Measurements from ENCODE around the gene ARSD. TPM values are rescaled to one million over a fixed set of nuclear protein-coding genes. Genes with fewer than 3 reads are reported as not detected.
A peak's percentile ranks its signal among the peaks of the same experiment; 100 is the strongest.
"Not testable (repeated sequence)": the region's sequence is repeated elsewhere in the genome, so short reads cannot be mapped to it uniquely, and the experiment has no call there.

Gene ARSD, protein sequence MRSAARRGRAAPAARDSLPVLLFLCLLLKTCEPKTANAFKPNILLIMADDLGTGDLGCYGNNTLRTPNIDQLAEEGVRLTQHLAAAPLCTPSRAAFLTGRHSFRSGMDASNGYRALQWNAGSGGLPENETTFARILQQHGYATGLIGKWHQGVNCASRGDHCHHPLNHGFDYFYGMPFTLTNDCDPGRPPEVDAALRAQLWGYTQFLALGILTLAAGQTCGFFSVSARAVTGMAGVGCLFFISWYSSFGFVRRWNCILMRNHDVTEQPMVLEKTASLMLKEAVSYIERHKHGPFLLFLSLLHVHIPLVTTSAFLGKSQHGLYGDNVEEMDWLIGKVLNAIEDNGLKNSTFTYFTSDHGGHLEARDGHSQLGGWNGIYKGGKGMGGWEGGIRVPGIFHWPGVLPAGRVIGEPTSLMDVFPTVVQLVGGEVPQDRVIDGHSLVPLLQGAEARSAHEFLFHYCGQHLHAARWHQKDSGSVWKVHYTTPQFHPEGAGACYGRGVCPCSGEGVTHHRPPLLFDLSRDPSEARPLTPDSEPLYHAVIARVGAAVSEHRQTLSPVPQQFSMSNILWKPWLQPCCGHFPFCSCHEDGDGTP
- total RNA-seq (10 to 100 TPM in 4 of 10 donors, 1 to 10 TPM in 6; 4.6 to 19.0 (median 8.8) TPM), polyA plus RNA-seq (1 to 10 TPM; 4.2 to 5.8 TPM)
- long read RNA-seq, donor 1, full-length matches to known transcripts = 5 of 7 reads
- long read RNA-seq, donor 1, partial matches to known transcripts = 0 of 7 reads
- long read RNA-seq, donor 1, other reads (novel, unspliced or antisense) = 2 of 7 reads
- long read RNA-seq, donor 2, full-length matches to known transcripts = 9 of 16 reads
- long read RNA-seq, donor 2, partial matches to known transcripts = 1 of 16 reads
- long read RNA-seq, donor 2, other reads (novel, unspliced or antisense) = 6 of 16 reads
- long read RNA-seq, donor 3, full-length matches to known transcripts = 8 of 11 reads
- long read RNA-seq, donor 3, partial matches to known transcripts = 0 of 11 reads
- long read RNA-seq, donor 3, other reads (novel, unspliced or antisense) = 3 of 11 reads

DNA sequence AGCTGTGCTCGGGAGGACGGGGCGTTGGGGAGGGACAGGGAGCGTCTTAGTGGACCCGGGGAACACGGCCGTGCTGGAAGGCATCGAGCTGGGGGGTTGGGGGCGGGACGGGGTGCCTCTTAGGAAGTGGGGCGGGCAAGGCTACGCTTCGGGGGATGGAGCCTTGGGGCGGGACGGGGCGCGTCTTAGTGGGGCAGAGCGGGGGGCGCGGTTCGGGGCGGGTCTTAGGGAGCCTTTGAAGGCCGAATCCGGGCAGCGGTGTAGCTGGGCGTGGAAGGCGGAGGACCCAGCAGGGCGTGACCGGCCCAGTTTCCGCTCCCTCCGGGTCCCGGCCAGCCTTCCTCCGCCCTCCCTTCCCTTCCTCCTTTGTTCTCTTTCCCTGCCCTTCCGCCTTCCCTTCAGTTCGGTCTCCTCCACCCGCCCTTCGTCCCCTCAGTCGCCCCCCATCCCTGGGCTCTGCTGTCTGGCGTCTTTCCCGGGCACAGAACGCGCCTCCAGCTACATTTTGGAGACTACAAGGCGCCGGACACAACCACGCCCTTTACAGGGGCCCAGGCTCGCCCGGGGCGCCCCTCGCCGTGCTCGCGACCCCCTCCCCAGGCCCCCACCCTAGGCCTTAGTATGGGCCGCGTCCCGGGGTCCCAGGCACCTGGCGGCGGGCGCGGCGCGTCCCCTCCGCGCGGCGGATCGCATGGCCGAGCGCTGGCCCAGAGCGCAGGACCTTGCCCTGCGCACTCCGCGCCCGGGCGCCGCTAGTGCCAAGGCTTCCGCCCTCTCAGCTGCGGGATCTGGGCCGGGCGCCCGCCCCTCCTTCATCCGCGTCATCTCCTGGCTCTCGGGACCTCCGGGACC lies at the start of gene ARSD:
ARSD (minus strand) TSS at position 757 of the 852 bp plus-strand sequence; CDS start at position 693, 64 bp downstream.
- peaks cover 0 to 18% (median 0%) of the 10 kb centered on the region in 11 donors for H3K9me3 ChIP-seq
- H3K36me3 ChIP-seq = peaks cover 0 to 9% (median 0%) of the 10 kb centered on the region in 9 donors
- H3K4me1 ChIP-seq = peaks cover 0 to 8% (median 0%) of the 10 kb centered on the region in 9 donors
- H3K27ac ChIP-seq = peak within 1 kb of the TSS; percentile 84 to 99 (median 93)
- ATAC-seq = peak; percentile 93 to 97 (median 96)
- peak within 1 kb of the TSS; percentile 55 to 93 (median 64) for H3K4me3 ChIP-seq
- peak; percentile 87 to 89 for DNase-seq
- intact Hi-C loops (cut with DNase I) = no loop called here
- TF ChIP-seq, protein P1, sequence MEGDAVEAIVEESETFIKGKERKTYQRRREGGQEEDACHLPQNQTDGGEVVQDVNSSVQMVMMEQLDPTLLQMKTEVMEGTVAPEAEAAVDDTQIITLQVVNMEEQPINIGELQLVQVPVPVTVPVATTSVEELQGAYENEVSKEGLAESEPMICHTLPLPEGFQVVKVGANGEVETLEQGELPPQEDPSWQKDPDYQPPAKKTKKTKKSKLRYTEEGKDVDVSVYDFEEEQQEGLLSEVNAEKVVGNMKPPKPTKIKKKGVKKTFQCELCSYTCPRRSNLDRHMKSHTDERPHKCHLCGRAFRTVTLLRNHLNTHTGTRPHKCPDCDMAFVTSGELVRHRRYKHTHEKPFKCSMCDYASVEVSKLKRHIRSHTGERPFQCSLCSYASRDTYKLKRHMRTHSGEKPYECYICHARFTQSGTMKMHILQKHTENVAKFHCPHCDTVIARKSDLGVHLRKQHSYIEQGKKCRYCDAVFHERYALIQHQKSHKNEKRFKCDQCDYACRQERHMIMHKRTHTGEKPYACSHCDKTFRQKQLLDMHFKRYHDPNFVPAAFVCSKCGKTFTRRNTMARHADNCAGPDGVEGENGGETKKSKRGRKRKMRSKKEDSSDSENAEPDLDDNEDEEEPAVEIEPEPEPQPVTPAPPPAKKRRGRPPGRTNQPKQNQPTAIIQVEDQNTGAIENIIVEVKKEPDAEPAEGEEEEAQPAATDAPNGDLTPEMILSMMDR (IDR thresholded peaks at IDR 0.05) = no peak
- peaks cover 0 to 13% (median 0%) of the 10 kb centered on the region in 7 donors for H3K27me3 ChIP-seq
- WGBS, 2 donors = 0% methylated on average over 22 to 74 of the region's 84 CpGs

DNA sequence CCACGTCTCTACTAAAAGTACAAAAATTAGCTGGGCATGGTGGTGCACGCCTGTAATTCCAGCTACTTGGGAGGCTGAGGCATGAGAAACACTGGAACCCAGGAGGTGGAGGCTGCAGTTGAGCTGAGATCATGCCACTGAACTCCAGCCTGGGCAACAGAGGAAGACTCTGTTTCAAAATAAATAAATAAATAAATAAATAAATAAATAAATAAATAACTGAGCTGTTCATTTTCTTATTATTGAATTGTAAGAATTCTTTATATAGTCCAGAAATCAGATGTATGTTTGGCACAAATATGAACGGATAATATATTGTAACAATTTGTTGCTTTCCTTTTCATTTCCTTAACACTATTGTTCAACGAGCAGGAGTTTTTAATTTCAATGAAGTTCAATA lies 49.5 kb upstream of the ARSD start:
- H3K27ac ChIP-seq; H3K4me1 ChIP-seq; intact Hi-C loops (cut with DNase I); H3K9me3 ChIP-seq; H3K36me3 ChIP-seq; H3K27me3 ChIP-seq; H3K4me3 ChIP-seq; DNase-seq; ATAC-seq: not testable (repeated sequence)
- WGBS, 2 donors = 91 to 93% methylated on average over 4 of the region's 4 CpGs

DNA sequence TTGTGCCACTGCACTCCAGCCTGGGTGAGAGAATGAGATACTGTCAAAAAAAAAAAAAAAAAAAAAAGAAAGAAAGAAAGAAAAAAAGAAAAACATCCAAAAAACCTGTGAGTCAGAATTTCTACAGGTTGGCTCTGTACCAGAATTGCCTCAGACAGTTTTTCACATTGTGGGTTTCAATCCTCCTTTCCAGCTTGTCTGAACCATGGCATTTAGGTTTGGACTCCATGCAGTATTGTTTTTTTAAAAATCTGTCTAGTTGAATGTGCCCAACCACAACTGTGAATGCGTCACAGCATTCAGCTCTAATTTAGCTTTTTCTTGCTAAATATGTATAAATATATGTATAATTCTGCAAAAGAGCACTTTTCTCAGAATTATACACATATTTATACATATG lies 45.8 kb upstream of the ARSD start:
- no peak overlapping the region for H3K27ac ChIP-seq
- intact Hi-C loops (cut with DNase I) = no loop called here
- H3K4me1 ChIP-seq = no peaks in the 10 kb centered on the region
- no peak overlapping the region for H3K4me3 ChIP-seq
- TF ChIP-seq, protein P1 (IDR thresholded peaks at IDR 0.05) = no peak
- no peaks in the 10 kb centered on the region for H3K36me3 ChIP-seq
- peaks cover 0 to 4% (median 0%) of the 10 kb centered on the region in 7 donors for H3K27me3 ChIP-seq
- H3K9me3 ChIP-seq = peaks cover 0 to 3% (median 0%) of the 10 kb centered on the region in 11 donors
- 79 to 81% methylated on average over 1 of the region's 1 CpG for WGBS, 2 donors
- no peak for DNase-seq
- ATAC-seq = no peak

DNA sequence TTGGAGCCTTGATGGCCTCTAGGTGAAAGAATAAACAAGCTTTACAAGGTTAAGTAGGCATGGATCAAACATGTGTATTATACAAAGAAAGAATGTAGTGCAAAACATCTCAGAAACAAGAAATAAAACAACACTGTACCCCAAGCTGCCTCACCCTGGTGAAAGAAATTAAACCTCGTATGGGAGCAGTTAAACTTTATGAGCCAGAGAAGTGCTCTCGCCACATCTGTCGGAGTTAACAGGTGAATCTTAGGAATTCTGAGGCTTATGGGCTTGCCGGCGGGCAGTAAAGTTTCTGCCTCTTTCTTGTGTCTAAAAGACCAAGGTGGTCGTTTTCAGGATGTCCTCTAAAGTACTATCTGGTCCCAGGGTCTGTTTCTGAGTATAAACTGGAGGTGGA lies 43.3 kb upstream of the ARSD start:
- WGBS, 2 donors = 91 to 94% methylated on average over 6 of the region's 6 CpGs
- Histone ChIP-seq H3K4me3 (no peak overlapping the region), H3K27ac (no peak overlapping the region), H3K4me1 (peaks cover 0 to 20% (median 0%) of the 10 kb centered on the region in 9 donors), H3K36me3 (no peaks in the 10 kb centered on the region), H3K27me3 (peaks cover 0 to 4% (median 0%) of the 10 kb centered on the region in 7 donors), H3K9me3 (peaks cover 0 to 3% (median 0%) of the 10 kb centered on the region in 11 donors)
- intact Hi-C loops (cut with DNase I) = no loop called here
- TF ChIP-seq, protein P1 (IDR thresholded peaks at IDR 0.05) = no peak
- DNase-seq = no peak
- no peak for ATAC-seq
